GM18861 (cell line): Measurements from ENCODE around the gene GLIS2.

Experiments
- ATAC-seq: cut with Tn5 transposase; IDR thresholded peaks from one replicate; pipeline ENCODE4 v1.9.1; 2021; ENCODE audit not compliant: unreplicated experiment

The GLIS2 gene

GRCh38 chr16:4381072-4381934, 65.4 kb downstream of the GLIS2 start:
- ATAC-seq, result no peak

DNA sequence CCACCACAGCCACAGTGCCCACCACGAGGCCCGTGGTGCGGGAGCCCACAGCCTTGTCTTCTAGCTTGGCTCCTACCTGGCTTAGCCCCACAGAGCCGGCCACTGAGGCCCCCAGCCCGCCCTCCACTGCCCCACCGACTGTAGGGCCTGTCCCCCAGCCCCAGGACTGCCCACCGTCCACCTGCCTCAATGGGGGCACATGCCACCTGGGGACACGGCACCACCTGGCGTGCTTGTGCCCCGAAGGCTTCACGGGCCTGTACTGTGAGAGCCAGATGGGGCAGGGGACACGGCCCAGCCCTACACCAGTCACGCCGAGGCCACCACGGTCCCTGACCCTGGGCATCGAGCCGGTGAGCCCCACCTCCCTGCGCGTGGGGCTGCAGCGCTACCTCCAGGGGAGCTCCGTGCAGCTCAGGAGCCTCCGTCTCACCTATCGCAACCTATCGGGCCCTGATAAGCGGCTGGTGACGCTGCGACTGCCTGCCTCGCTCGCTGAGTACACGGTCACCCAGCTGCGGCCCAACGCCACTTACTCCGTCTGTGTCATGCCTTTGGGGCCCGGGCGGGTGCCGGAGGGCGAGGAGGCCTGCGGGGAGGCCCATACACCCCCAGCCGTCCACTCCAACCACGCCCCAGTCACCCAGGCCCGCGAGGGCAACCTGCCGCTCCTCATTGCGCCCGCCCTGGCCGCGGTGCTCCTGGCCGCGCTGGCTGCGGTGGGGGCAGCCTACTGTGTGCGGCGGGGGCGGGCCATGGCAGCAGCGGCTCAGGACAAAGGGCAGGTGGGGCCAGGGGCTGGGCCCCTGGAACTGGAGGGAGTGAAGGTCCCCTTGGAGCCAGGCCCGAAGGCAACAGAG, 66.3 kb downstream of the GLIS2 start:
- no peak for ATAC-seq

- no peak for ATAC-seq
Measured at GRCh38 chr16:4382795-4383357, 67.0 kb downstream of the GLIS2 start.

DNA sequence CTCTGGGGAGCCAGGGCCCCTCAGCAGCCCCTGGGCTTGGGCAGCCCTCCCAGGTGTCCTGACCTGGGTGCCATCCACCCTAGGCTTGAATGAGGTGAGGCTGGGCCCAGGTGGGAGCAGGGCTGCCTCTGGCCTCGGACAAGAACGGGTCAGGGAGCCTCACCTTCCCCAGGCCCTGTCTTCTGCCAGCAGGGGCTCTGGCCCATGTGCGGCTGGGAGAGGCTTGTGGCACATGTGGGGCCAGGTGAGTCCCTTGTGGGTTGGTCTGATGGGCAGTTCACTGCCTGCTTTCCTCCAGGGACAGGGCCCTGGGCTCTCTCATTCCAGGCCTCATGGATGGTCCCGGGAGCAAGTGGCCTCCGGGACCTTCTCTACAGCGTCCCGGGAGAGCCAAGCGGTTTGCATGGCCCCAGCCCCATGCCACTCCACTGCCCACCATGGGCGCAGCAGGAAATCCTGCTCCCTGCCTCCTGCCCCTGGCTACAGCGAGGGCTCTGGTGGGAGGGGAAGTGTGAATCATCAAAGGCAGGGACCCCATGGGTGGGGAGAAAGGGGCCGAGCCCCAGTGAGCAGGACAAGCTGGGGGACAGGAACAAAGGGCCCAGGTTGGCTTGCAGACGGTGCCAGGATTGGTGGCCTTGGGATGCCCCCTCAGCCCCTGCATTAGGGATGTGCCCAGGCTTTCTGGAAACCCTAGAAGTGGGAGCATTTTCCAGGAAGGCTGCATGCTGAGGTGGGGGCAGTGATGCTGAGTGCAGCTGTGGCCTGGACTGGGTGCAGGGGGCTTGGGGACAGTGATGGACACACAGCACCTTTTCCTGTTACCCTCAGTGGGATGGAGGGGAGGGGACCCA, 68.0 kb downstream of the GLIS2 start:
- ATAC-seq, result no peak

GRCh38 chr16:4384509-4384942, 68.7 kb downstream of the GLIS2 start:
- no peak for ATAC-seq

- no peak for ATAC-seq
Measured at GRCh38 chr16:4385066-4385788, 69.4 kb downstream of the GLIS2 start.

GRCh38 chr16:4385789-4386450, 70.1 kb downstream of the GLIS2 start:
- no peak for ATAC-seq

GRCh38 chr16:4386451-4386805, 70.6 kb downstream of the GLIS2 start:
- ATAC-seq, result no peak

DNA sequence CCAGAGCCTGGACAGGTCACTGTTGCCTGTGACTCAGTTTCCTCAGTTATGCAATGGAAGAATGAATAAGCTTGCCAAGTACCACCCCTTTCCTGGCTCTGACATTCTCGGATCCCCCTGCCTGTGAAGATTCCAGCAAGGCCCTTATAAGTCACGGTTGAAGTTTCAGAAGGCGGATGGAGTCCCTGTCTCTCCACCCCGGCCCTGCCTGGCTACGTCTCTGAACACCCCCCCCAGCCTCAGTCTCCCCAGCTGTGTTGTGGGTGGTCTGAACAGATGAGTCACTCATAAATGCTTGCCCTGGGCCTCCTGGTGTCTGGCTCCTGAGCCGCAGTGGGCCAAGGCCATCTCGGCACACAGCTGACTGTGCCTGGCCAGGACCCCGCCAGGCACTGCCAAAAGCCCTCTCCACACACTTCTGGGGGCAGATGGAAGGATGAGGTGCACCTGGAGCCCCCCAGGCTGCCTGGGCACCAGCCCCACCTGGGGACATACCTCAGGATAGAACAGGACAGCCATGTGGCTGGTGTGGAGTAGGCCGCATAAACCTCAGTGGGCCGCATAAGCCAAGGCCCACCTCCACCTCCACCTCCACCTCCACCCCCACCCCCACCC, 71.2 kb downstream of the GLIS2 start:
- no peak for ATAC-seq

GRCh38 chr16:4387781-4388180, 71.9 kb downstream of the GLIS2 start:
- ATAC-seq, result no peak

- ATAC-seq, result no peak
Measured at GRCh38 chr16:4388271-4389021, 72.6 kb downstream of the GLIS2 start.
